IPS-18c (cell line): ENCODE measurements around the gene RGL1.
A peak's percentile ranks its signal among the peaks of the same experiment; 100 is the strongest.
"Not testable (repeated sequence)": the region's sequence is repeated elsewhere in the genome, so short reads cannot be mapped to it uniquely, and the experiment has no call there.

Source experiments
- H3K4me3 ChIP-seq: 2 replicates; pipeline ENCODE4 v1.7.0; 2013; ENCODE audit warnings: low read depth, mild to moderate bottlenecking, low read length, moderate library complexity; ENCODE audit not compliant: insufficient read depth
- H3K9me3 ChIP-seq: one replicate; pipeline ENCODE4 v1.6.1; 2013; ENCODE audit warnings: mild to moderate bottlenecking, low read length, moderate library complexity; ENCODE audit not compliant: control insufficient read depth, insufficient read depth

The RGL1 gene

DNA sequence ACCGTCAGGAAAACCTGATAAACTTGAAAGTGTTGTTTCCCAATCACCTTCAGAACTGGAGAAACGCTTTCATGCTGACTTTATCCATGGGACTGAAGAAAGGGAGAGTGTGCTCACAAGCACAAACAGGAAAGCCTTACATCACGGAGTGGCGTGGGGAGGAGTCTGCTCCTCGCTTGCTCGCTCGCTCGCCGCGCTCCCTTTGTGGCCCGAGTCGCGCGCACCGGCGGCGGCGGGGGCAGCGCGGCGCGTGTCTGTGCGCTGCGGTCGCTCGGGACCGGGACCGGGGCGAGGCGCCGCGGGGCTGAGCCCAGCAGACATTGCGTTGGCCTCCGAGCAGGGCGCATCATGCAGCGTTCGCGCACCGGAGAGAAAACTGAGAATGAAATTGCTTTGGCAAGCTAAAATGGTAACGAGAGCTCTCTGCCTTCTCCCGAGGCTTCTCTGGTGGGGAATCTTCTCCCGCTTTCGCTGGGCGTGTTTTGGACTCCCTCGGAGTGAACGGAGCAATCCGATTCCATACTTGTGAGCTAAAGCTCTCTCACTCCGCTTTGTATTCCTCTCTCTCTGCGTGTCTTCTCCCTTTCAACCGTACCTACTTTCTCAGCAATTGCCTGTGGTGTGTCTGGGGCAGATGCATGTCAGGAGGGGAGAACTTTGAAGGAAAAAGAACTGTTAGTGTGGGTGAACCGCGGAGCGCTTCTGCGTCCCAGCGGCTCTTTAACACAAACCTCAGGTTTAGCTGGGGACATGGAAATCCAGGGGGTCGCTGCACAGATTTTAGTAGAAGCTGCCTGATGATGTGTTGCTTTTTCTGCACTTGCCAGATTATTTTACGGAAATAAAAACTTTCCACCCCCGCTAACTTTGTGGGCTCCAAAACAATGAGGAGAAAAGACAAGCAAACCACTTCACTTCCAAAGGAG is at the start of gene RGL1:
Gene RGL1, plus strand, starts transcription at position 205 of the 926 bp plus-strand sequence. Its CDS starts 178 bp downstream, at position 383.
- no peaks in the 10 kb centered on the region for H3K9me3 ChIP-seq
- peak within 1 kb of the TSS; percentile 60 for H3K4me3 ChIP-seq

DNA sequence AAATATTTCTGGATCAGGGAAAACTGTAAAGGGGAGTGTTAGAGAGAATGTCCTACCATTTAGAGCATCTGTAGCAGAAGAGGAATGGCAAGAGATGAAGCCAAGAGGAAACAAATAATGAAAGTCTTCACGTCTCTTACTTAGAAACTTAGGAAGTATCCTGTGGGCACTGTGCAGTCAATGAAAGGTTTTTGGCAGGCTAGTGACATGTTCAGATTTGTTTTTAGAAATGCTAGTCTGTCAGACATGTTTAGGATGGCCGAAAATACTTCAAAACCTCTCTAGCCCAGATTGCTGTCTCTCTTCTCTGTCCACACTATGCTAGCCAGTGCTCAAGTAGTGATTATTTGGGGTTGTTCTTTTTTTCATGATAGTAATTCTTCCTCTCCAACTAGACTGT is 48.6 kb upstream of the RGL1 start:
- H3K4me3 ChIP-seq: no peak overlapping the region
- peaks cover 4% of the 10 kb centered on the region for H3K9me3 ChIP-seq

DNA sequence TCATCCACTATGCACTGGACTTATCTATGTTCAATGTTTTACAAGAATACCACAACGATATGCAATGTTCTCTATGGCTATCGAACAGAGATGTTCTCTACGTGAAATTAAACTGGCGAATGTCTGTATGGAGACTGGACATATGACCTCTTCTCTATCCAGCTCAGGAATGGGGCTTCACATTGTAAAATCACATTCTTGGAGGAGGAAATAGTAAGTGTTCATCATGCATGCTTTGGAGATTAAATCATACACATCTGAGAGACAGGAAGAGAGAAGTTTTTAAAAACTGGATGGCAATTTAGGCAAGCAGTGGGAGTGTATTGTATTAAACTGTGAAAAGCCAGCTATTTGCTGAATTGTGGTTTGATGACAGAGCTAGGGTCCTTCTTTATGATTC is 47.9 kb upstream of the RGL1 start:
- no peaks in the 10 kb centered on the region for H3K9me3 ChIP-seq
- H3K4me3 ChIP-seq: no peak overlapping the region

DNA sequence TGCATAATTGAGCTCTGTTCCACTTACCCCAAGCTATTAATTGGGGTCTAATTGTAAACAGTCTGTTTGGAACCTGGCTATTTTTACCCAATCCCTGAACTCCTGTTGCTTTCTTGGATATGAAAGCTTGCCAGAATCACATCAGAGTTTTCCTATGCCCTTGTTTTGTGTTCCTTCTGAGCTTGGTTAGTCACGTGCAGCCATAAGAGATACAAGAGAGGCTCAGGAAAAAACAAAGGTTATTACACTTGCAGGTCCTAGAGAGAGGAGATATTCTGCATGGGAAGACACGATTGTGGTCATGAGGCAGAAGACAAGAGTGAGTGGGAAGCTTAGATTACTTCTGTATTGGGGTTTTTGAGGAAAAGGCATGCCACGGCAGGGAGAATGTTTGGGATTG is 46.0 kb upstream of the RGL1 start:
- Histone ChIP-seq H3K4me3 (no peak overlapping the region), H3K9me3 (no peaks in the 10 kb centered on the region)

DNA sequence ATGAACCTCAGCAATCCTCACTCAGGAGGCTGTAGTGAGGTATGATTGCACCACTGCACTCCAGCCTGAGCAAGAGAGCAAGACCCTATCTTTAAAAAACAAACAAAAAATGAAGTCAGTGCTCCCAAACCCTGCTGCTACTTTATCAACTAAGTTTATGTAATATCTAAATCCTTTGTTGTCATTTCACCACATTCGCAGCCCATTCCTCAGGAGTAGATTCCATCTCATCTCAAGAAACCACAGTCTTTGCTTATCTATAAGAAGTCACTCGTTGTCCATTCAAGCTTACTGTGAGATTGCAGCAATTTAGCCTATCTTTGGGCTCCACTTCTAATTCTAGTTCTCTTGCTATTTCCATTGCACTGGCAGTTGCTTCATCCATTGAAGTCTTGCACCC is 44.3 kb upstream of the RGL1 start:
- H3K4me3 ChIP-seq: no peak overlapping the region
- peaks cover 3% of the 10 kb centered on the region for H3K9me3 ChIP-seq

DNA sequence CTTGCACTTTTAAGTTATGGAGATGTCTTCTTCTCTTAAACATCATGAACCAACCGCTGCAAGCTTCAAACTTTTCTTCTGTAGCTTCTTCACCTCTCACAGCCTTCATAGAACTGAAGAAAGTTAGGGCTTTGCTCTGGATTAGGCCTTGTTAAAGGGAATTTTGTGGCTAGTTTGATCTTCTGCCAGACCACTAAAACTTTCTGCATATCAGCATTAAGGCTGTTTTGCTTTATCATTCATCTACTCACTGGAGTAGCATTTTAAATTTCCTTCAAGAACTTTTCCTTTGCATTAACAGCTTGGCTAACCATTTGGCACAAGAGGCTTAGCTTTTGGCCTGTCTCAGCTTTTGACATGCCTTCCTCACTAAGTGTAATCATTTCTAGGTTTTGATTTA is 43.0 kb upstream of the RGL1 start:
- Histone ChIP-seq H3K9me3 (peaks cover 3% of the 10 kb centered on the region), H3K4me3 (no peak overlapping the region)

DNA sequence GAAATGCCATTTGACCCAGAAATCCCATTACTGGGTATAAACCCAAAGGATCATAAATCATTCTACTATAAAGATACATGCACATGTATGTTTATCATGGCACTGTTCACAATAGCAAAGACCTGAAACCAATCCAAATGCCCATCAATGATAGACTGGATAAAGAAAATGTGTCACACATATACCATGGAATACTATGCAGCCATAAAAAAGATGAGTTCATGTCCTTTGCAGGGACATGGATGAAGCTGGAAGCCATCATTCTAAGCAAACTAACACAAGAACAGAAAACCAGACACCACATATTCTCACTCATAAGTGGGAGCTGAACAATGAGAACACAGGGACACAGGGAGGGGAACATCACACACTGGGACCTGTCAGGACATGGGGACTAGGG is 42.1 kb upstream of the RGL1 start:
- not testable (repeated sequence) for H3K9me3 ChIP-seq, H3K4me3 ChIP-seq

DNA sequence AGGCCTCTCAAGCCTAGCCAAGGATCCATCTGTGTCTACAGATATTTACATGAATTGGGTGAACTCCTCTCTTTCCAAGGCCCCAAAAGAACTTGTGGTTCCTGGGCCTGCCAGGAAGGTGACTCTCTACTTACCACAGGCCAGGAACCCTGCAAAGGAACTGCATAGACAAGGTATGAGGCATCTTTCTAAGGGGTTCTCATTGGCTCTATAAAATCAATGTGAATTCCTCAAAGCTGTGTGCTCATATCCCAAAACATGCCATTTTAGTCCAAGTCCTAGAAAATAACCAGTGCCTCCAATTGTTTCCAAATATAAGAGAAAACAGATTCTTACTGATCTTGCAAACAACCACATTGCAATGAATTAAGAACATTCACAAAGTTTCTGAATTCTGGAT is 39.9 kb upstream of the RGL1 start:
- Histone ChIP-seq H3K4me3 (no peak overlapping the region), H3K9me3 (peaks cover 3% of the 10 kb centered on the region)

DNA sequence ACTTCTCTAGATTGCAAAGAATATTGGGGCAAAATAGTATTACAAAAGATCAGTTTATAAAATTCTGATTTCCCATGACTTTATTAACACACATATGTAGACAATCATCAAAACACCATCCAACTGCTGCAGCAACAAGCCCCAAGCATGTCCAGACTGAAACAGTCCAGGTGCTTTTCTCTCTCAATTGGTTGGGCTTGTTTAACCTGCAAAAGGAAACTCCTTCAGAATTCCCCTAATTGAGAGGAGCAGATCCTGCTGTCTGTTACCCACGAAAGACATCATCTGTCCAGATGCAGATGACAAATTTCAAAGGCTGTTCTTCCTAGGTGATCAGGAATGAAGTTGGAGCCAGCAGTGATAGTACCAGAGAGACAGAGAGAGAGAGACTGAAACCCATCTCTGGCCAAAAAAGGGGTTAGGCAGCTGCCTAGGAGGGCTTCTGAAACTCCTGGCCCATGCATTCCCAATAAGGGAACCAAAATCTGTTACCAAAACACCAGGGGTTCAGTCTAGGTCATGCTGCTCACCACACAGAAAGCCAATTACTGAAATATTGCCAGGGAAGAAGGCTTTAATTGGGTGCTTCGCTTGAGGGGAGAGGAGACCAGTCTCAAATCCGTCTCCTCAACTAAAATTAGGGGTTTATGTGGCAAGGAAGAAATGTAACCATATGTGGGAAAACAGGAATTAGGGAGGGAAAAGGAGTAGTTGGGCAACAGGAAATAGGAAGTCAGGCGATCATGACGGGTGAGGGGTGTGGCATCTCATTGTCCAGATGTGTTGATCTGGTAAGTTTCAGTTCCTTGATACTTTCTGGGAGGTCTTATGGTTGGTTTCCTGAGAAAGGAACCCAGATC is 34.7 kb upstream of the RGL1 start:
- Histone ChIP-seq H3K9me3 (peaks cover 3% of the 10 kb centered on the region), H3K4me3 (no peak overlapping the region)

DNA sequence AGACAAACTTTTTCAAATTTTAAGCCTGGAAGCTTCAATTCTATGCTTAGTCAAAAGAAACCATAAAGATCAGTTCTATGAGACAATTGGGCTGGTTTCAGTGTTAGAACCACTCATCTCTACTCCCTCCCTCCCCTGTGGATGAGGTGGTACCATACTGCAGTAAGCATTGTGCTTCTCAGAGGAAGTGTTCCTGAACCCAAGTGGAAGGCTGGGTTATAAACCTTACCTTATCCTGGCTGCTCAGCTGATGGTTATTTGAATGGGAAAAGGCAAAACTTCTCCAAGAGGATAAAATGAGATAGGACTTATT is 34.1 kb upstream of the RGL1 start:
- Histone ChIP-seq H3K4me3 (no peak overlapping the region), H3K9me3 (no peaks in the 10 kb centered on the region)

DNA sequence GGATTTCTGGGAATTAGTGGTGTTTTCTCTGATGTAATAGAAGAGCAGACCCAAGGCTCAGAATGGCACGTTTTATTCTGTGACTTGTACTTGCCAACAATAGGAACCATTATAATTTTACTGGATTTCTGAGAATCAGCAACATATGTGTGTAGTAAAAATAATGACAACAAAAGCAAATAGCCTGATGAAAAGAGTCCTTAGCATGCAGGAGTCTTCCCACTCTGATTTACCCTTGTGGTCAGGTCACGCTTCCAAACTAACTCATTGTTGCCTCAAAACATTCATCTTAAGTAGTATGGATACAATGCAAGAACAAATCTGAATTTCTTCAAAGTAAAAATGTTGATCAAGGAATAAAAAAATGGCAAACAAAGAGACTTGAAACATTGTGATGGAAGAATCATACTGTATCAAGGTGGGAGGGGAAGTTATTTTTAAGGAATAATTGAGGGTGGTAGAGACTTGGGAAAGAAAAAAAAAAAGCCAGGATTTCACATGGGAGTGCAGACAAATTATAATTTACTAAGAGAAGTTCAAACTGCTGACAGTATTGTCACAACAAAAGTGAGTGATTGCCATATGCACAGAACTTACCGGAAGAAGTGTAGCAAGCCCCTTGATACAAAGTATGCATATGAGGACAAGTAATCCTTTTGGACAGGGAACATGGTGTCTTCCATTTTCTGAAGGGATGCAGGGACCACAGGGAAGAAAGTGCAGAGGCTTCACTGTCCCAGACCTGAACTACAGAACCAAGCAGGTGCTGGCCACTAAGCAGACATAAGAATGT is 31.2 kb upstream of the RGL1 start:
- no peaks in the 10 kb centered on the region for H3K9me3 ChIP-seq
- no peak overlapping the region for H3K4me3 ChIP-seq

DNA sequence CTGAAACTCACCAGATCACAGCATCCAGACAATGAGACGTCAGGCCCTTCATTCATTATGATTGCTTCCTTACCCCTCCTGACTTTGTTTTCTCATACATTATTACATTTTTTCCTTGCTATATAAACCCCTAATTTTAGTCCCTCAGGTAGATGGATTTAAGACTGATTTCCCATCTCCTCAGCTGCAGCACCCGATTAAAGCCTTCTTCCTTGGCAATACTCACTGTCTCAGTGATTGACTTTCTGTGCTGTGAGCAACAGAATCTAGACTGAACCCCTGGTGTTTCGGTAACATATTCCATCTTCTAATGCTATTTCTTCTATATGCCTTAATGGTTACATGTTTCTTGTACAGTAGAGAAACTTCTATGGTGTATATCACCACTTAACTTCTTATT is 30.0 kb upstream of the RGL1 start:
- H3K9me3 ChIP-seq: no peaks in the 10 kb centered on the region
- no peak overlapping the region for H3K4me3 ChIP-seq

DNA sequence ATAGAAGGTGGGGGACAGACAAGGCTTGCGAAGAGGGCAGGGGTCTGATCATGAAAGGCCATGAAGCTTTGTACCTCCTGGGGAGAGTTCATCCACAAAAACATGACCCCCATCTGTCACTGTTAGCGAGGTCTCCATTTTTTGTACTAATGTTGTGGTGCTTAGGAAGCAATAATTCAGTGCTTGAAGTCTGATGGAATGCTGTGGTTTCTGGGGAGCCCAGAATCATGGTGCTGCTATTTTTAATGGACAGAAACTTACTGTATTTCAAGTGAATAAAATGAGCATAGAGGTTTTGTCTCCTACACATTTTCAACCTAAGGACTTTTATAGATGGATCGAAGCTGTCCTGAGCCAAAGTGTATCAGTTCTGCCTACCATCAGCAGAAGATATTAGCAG is 28.2 kb upstream of the RGL1 start:
- Histone ChIP-seq H3K9me3 (no peaks in the 10 kb centered on the region), H3K4me3 (no peak overlapping the region)

DNA sequence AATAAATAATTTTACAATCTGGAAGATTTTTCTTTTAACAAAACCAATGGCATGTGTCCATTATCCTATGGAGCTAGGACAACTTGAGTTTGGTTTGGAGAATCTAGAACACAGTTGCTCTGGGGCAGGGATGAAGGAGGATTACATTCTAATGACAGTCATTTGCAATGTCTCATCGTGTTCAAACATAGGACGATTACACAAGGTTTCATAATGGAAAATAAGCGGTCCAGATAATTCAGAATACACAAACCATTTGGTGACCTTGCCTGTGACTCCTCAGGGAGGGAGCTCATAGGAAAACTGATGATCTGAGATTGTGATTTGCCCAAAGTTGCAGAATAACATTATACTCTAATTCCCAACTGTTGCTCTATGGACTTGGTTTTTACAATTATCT is 27.6 kb upstream of the RGL1 start:
- no peaks in the 10 kb centered on the region for H3K9me3 ChIP-seq
- no peak overlapping the region for H3K4me3 ChIP-seq

DNA sequence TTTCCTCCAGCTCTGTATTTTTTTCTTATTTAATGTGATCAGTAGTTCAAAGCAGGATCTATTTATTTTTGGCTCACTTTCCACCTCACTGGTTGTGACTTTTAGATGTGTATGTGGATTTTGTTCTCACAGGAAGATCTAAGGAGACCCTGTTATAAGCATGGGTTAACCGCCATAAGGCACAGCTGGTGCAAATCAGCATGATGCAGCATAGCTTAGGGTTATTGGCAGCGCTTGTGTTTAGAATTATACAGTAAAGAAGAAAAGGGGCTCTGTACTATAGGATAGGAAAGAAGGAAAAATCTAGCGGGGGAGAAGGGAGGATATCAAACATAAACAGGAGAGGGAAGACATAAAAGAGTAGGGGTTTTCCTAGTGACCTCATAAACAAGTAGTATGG is 26.9 kb upstream of the RGL1 start:
- H3K4me3 ChIP-seq: no peak overlapping the region
- H3K9me3 ChIP-seq: no peaks in the 10 kb centered on the region

DNA sequence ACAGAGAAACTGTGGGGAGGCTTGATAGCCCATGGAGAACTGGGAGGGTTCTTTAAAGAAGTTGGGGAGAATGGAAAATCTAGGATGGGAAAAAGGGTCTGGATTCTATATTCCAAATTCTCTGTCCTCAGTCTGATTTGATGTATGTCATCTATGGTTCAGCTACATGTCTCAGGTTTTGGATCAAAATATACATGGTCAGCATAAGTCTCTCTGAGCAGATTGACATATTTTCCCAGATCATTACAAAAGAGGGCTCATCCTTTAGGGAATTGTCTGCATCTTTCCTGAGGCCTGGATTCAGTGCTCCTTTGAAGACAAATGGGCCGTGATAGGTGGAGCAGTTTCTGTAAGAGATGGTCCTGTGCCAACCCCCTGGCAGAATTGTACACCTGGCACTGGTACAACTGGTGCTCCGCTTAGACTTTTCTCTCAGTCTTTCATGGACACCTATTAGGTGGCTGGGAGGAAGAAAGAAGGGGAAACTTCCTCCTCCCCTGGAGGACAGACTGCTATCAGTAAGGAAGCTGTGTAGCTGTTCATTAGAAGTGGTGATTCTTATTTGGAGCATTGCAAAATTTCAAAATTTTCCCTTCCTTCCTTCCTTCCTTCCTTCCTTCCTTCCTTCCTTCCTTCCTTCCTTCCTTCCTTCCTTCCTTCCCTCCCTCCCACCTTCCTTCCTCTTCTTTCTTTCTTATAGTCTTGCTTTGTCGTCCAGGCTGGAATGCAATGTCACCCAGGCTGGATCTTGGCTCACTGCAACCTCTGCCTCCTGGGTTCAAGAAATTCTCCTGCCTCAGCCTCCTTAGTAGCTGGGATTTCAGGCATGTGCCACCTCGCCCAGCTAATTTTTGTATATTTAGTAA is 26.1 kb upstream of the RGL1 start:
- H3K4me3 ChIP-seq: no peak overlapping the region
- H3K9me3 ChIP-seq: no peaks in the 10 kb centered on the region

DNA sequence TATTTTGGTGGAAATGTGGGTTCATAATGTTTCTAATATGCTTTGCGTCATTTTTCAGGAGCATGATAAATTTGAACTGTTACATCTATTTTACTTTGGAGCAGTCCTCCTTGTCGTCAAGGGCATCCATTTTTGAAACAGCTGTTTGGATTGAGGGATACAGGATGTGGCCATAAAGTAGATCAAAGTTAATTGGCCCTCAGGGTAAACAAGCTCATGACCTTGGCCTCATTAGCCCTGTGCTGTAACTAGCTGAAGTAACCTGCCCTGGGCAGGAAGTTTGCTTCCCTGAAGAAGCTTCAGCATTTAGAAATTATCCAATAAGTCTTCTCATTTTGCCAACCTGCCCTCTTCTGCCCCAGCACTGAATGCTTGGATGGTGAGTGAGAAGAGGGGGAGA is 24.8 kb upstream of the RGL1 start:
- Histone ChIP-seq H3K9me3 (no peaks in the 10 kb centered on the region), H3K4me3 (no peak overlapping the region)
